Ovary (tissue), 9 donors: ENCODE data around the gene XPO5. TPM values are rescaled to one million over a fixed set of nuclear protein-coding genes. Genes with fewer than 3 reads are reported as not detected.

Experiments used
- DNase-seq, 5 donors: peaks; one replicate each; pipeline ENCODE4 v3.0.0-alpha.2; 2019 to 2020
- H3K27ac ChIP-seq, 2 donors: fragments of 200-600 bp; one replicate each; pipeline versions ENCODE4 v1.5.1 to v1.8.0; 2019 to 2022
- H3K27me3 ChIP-seq: fragments of 200-600 bp; one replicate; pipeline ENCODE4 v1.8.0; 2022
- H3K36me3 ChIP-seq: fragments of 200-600 bp; sonication (generic); one replicate; pipeline ENCODE4 v1.5.1; 2019
- H3K4me1 ChIP-seq: one replicate; pipeline ENCODE4 v1.8.1; 2013; ENCODE audit warnings: mild to moderate bottlenecking, moderate library complexity; ENCODE audit not compliant: insufficient read depth
- H3K4me3 ChIP-seq: fragments of 200-600 bp; sonication (generic); one replicate; pipeline ENCODE4 v1.5.1; 2017
- H3K9me3 ChIP-seq, 2 donors: fragments of 200-600 bp in 1 of 2; sonication (generic) in 1 of 2; one replicate each; pipeline versions ENCODE4 v1.5.1 to v1.8.1; 2013 to 2019; ENCODE audit warnings: mild to moderate bottlenecking in 1 of 2, moderate library complexity in 1 of 2
- EP300 ChIP-seq: sonication (generic); formaldehyde crosslinking; IDR thresholded peaks from one replicate; pipeline ENCODE4 v1.6.1; 2017; ENCODE audit warnings: antibody characterized with exemption
- POLR2A ChIP-seq: fragments of 450-650 bp; IDR thresholded peaks from one replicate; pipeline ENCODE4 v1.6.1; 2017; ENCODE audit warnings: antibody characterized with exemption, mild to moderate bottlenecking, moderate library complexity
- WGBS, 3 donors: extraction: QIAGEN DNeasy Blood & Tissue Kit in 1 of 3; methylation state at CpG; one replicate each; pipeline versions ENCODE4 v1.1.5 to v1.1.7; 2013 to 2017; 5-methylcytosine and 5-hydroxymethylcytosine counted together
- intact Hi-C, 4 donors: fragments of 100-400 bp; cut with DNase I; formaldehyde crosslinking; loops; one replicate each; pipeline versions ENCODE4 v1.11.0 to v1.15.1; 2022 to 2023
- polyA plus RNA-seq, 2 donors: library from polyadenylated mRNA; stranded (reverse); fragments of 200-250 nt in 1 of 2; fragments of 350-450 nt in 1 of 2; fragmentation: Illumina TruSeq in 1 of 2; extraction: RNeasy Lipid Tissue Mini Kit (QIAGEN cat#74804) in 1 of 2; gene quantifications; one replicate each; pipeline ENCODE4 v1.2.3, GENCODE V29; 2013 to 2014
- total RNA-seq, 7 donors: library from RNA; depleted of rRNA in 2 of 7; stranded (reverse); fragments of >200 nt in 2 of 7; fragmentation: NEBNext Ultra II Directional in 3 of 7; extraction: Animal tissue kit (Norgen Biotek cat#: 25700) in 3 of 7; gene quantifications; one replicate each; pipeline versions ENCODE4 v1.1.0 to v1.2.4, GENCODE V29; 2016 to 2023
- TF ChIP-seq, protein P1 (sequence below), 3 donors: fragments of 450-650 bp in 2 of 3; fragments of 200-600 bp in 1 of 3; IDR thresholded peaks; one replicate each; pipeline versions ENCODE4 v1.5.1 to v1.8.0; 2016 to 2022; ENCODE audit warnings: antibody characterized with exemption in 3 of 3, mild to moderate bottlenecking in 1 of 3
- donor health status: DM: no; HTN: no; CAD: no; lungs with moderate emphysema.
- donor health status: DM: no; HTN: no; CAD: no.
- donor health status: Bipolar disorder and iron deficiency.
- donor health status: DM: yes; HTN: yes; CAD: no.
- donor health status: DM: no; HTN: no; CAD: no.
- donor health status: DM: yes; HTN: yes; CAD: no.

XPO5 gene
- total and polyA plus RNA-seq, 9 donors, result 6.8 to 41.8 (median 24.5) TPM

DNA sequence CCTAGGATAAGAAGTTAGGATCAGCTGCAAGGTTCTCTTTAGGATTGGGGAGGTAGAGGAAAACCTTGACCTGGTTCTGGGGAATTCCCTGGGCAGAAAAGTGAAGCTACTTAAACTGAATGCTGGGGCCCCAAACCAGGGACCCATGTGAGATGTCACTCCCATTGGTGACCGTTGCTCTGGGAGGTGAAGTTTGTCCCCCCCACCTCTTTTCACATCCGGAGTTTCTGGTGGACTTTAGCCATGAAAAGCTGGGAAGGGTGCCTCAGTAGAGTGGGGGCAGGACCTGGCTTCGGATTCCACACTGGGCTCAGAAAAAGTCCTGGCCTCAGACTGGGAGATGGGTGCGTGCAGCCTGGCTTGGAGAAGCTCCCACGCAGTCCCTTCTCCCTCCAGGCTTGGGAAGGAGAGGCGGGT lies 85.3 kb downstream of the XPO5 start:
- intact Hi-C loops, result loop anchor here in 1 of 4 donors (10.0 kb wide), 1 partner anchor 226 kb away; no protein-coding TSS in a partner anchor
- Histone ChIP-seq H3K9me3 (no peaks in the 10 kb centered on the region), H3K27ac (no peak overlapping the region), H3K27me3 (no peaks in the 10 kb centered on the region), H3K36me3 (no peaks in the 10 kb centered on the region), H3K4me3 (no peak overlapping the region), H3K4me1 (peaks cover 20% of the 10 kb centered on the region)
- no peak for TF ChIP-seq POLR2A
- TF ChIP-seq, protein P1, sequence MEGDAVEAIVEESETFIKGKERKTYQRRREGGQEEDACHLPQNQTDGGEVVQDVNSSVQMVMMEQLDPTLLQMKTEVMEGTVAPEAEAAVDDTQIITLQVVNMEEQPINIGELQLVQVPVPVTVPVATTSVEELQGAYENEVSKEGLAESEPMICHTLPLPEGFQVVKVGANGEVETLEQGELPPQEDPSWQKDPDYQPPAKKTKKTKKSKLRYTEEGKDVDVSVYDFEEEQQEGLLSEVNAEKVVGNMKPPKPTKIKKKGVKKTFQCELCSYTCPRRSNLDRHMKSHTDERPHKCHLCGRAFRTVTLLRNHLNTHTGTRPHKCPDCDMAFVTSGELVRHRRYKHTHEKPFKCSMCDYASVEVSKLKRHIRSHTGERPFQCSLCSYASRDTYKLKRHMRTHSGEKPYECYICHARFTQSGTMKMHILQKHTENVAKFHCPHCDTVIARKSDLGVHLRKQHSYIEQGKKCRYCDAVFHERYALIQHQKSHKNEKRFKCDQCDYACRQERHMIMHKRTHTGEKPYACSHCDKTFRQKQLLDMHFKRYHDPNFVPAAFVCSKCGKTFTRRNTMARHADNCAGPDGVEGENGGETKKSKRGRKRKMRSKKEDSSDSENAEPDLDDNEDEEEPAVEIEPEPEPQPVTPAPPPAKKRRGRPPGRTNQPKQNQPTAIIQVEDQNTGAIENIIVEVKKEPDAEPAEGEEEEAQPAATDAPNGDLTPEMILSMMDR (IDR thresholded peaks at IDR 0.05), result no peak
- TF ChIP-seq EP300, result no peak
- 47 to 67% (median 61%) methylated on average over 6 of the region's 6 CpGs for WGBS, 3 donors
- no peak for DNase-seq

DNA sequence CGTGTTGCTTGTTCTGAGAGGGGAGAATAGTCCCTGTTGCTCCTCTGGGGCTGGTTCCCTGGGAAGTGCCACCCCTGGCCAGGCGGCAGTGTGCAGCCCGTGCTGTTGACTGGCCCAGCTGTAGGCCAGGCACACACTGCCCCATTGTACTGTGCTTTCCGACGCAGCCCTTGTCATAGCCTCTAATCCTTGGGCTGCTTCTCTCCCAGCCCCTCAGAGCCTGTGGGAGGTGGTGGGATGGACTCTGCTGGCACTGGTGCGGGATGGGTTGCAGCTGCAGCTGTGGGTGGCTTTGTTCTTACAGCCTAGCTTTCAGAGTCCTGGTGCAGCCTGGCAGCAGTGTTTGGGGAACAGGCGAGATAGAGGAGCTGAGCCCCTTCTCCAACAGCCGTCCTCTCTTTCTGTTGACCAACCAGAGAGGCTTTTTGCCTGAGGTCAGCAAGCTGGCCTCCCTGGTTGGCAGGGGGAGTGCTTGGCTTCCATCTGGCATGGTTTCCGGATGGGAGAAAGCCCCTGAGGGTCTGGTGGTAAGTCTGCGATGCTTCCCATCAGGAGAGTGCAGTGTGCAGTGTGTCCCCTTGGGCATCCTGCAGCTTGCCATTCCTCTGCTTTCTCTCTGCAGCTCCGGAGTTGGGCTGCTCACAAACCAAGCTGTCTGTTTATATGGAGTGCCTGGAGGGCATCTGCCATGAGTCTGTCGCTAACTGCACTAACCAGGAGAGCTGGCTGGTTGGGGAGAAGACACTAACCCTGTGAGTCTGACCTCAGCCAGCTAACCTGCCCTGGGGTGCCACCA lies 86.4 kb downstream of the XPO5 start:
- DNase-seq, result no peak
- H3K4me3 ChIP-seq, result no peak overlapping the region
- intact Hi-C loops, result loop anchor here in 1 of 4 donors (10.0 kb wide), 1 partner anchor 225 kb away; no protein-coding TSS in a partner anchor
- no peaks in the 10 kb centered on the region for H3K27me3 ChIP-seq
- H3K4me1 ChIP-seq, result peaks cover 16% of the 10 kb centered on the region
- TF ChIP-seq, protein P1 (IDR thresholded peaks at IDR 0.05), result no peak
- TF ChIP-seq POLR2A, result no peak
- no peak for TF ChIP-seq EP300
- 50 to 62% (median 55%) methylated on average over 12 of the region's 12 CpGs for WGBS, 3 donors
- no peaks in the 10 kb centered on the region for H3K36me3 ChIP-seq
- no peak overlapping the region for H3K27ac ChIP-seq
- H3K9me3 ChIP-seq, result no peaks in the 10 kb centered on the region

DNA sequence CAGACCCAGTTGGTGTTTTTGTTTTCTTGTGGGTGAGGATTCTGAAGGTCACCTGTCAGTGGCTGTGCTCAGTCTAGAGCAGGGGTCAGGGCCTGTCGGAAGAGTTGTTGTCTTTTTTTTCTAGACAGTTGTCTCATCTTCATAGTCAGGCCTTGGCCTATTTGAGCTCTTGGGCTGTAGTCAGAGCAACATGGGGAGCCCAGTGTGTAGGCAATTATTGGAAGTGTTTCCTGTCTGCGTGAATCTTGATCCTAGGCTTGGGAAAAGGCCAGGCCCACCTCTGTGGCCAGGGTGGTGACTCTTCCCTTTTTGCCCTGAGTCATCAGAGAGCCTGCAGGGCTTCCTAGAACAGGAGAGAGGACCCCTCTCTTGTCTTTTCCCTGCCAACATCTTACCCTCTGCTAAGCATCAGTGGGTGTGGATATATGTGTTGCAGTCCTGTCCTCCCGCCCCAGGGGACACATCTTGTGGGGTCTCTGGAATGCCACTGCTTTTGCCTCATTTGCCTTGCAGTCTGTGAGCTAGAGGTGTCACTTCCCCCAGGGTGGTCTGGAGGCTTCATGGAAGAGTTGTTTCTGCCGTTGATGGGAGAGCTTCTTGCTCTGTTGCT lies 87.1 kb downstream of the XPO5 start:
- no peak overlapping the region for H3K27ac ChIP-seq
- H3K9me3 ChIP-seq, result no peaks in the 10 kb centered on the region
- TF ChIP-seq POLR2A (no peak), EP300 (no peak)
- TF ChIP-seq, protein P1 (IDR thresholded peaks at IDR 0.05), result no peak
- no peak overlapping the region for H3K4me3 ChIP-seq
- DNase-seq, result no peak
- H3K27me3 ChIP-seq, result no peaks in the 10 kb centered on the region
- WGBS, 3 donors, result 31 to 53% (median 40%) methylated on average over 4 of the region's 4 CpGs
- no peaks in the 10 kb centered on the region for H3K36me3 ChIP-seq
- intact Hi-C loops, result no loop called here
- H3K4me1 ChIP-seq, result peaks cover 16% of the 10 kb centered on the region

DNA sequence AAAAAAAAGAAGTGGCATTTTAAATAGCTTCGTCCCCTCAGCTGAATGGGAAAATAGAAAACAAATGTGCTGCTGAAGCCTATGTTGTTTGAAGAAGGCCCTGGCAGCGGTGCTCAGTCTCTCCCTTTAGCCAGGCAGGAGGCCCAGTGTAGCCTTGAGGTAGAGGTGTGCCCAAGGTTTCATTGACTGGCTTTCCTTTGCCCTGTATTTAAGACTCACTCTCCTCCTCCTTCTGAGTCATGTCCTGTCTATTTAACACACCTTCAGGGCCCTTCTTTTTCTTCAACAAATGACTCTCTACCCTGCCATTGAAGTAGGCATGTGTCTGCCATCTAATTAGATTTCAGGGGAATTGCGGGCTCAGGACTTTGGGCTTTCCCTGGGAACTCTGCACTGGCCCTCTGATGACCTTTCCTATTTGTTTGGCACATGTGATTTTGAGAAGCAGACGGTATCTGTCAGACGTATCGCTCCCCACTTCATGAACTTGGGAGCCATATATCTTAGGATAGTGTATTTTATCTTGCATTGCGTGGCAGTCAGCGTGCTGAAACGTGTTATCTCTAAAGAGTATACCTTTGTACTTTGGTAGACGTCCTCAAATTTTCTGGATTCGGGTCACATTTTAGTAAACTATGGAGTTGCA lies 94.1 kb downstream of the XPO5 start:
- TF ChIP-seq, protein P1 (IDR thresholded peaks at IDR 0.05), result no peak
- no peak for TF ChIP-seq EP300
- TF ChIP-seq POLR2A, result no peak
- H3K9me3 ChIP-seq, result no peaks in the 10 kb centered on the region
- H3K4me1 ChIP-seq, result peaks cover 7% of the 10 kb centered on the region
- no peaks in the 10 kb centered on the region for H3K36me3 ChIP-seq
- H3K4me3 ChIP-seq, result no peak overlapping the region
- DNase-seq, result no peak
- H3K27me3 ChIP-seq, result no peaks in the 10 kb centered on the region
- intact Hi-C loops, result no loop called here
- WGBS, 3 donors, result 91 to 92% (median 91%) methylated on average over 11 of the region's 11 CpGs
- H3K27ac ChIP-seq, result no peak overlapping the region
